ENCODE data around the gene HLTF. TPM values are rescaled to one million over a fixed set of nuclear protein-coding genes. Genes with fewer than 3 reads are reported as not detected.

HLTF gene
- polyA plus RNA-seq, 1 donor, result 58.6 TPM

- no peak for DNase-seq
These were observed 66.0 kb downstream of the HLTF start for GRCh38 chr3:149020196-149020838.

GRCh38 chr3:149019580-149019979 lies 66.8 kb downstream of the HLTF start:
- DNase-seq, result no peak

DNA sequence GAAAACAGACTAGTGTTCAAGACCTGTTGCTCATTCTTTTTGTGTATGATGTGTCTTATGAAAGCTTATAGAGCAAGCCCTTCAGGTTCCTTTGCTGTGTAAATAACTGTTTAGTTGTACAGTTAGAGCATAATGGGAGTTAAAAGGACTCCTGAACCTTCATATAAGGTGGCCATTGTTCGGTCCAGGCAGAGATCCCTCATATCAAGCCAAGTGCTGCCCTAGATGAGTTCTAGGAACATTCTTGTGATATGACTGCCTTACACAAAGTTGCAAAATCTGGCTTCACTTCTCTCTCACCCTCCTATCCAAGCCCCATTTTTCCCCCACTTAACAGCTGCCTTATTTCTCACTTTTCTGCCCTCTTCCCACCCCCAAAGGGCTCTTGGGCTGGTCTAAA lies 68.1 kb downstream of the HLTF start:
- no peak for DNase-seq

DNA sequence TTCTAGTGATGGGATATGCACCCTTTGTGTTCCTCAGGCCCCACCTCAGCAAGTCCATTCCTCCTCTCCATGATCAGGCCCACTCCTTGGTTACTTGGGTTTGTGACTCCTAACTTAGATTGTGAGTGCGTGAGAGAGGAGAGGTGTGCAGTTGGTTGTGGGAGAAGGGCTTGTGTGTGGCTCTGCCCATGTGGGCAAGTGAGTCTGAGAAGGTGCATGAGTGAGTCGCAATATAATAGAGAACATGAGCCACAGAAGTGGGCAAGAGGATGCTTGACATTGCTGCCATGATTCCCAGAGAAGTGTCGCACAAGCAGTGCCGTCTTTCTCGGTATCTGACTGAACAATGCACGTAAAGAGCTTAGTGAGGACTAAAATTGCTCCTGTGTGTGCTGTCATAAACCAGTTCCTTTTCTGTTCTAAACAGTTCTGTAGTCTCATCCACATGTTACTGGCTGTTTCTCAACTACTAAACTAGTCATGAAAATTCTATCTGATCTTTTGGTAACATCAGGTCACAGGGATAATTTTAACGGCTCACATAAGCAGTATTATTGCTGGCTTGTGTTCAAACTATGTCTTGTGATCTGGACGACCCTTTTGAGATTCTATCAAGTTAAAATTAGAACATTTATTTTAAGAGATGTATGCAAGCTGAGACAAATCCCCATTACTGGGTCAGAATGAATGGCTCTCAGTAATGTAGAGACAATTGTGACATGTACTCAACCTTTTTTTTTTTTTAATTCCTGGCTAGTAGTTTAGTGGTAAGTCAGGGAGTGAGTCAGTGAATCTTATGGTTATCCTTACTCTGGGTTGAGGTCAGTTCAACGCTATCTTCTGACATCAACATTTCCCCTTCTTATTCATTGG lies 69.4 kb downstream of the HLTF start:
- no peak for DNase-seq

DNA sequence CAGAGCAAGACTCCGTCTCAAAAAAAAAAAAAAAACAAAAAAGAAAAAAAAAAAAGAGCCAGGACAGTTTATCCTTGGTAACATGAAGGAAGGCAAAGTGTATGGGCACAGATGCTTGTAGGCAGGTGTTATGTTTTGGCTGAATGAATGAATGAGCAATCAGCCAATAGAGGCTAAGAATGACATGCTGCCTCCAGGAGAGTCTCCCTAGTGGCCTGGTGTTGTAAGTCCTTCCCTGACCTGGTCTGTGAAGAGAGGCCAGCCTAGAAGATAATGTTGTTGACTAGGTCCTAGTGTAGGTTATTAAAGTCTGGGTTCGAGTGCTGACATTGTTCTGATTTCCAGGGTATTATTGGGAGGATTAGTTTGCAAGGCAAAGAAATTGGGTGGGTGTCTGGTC lies 70.1 kb downstream of the HLTF start:
- no peak for DNase-seq

DNA sequence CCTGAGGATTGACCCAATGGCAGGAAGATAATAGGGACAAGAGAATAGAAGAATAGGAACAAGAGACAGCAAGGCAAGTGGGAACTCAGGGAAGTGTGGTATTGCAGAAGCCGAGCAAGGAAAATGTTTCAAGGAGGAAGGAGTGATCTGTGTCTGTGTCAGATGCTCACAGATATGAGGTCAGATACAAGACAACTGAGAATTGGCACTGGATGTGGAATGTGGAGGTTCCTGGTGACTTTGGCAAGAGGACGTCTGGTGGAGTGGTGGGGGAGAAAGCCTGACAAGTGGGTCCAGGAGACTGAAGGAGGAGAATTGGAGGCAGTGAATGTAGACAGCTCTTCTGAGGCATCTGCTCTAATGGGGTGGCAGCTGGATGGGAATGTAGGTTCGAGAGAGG lies 70.9 kb downstream of the HLTF start:
- no peak for DNase-seq

- no peak for DNase-seq
These were observed 72.6 kb downstream of the HLTF start for GRCh38 chr3:149013726-149014125.

DNA sequence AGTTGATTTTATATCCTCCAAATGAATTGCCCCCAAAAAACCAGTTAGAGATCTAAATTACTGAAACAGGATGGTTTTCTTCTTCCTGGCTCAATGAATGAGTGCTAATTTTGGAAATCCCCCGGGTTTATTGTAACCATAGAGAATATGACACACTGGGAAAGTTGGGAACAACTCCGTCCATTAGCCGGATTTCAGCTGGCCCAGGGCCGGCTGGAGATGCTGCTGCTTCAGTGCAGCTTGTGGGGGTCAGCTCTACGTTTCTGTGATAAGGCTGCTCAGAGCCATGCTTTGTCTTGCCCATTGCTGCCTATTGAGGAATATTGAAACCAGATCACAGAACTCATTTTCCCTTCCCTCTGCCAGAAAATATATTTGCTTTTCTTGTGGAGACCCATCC lies 74.7 kb downstream of the HLTF start:
- DNase-seq, result no peak

GRCh38 chr3:149010966-149011365 lies 75.4 kb downstream of the HLTF start:
- DNase-seq, result no peak

GRCh38 chr3:149010504-149010951 lies 75.8 kb downstream of the HLTF start:
- DNase-seq, result no peak

GRCh38 chr3:149009732-149010131 lies 76.6 kb downstream of the HLTF start:
- DNase-seq, result no peak

DNA sequence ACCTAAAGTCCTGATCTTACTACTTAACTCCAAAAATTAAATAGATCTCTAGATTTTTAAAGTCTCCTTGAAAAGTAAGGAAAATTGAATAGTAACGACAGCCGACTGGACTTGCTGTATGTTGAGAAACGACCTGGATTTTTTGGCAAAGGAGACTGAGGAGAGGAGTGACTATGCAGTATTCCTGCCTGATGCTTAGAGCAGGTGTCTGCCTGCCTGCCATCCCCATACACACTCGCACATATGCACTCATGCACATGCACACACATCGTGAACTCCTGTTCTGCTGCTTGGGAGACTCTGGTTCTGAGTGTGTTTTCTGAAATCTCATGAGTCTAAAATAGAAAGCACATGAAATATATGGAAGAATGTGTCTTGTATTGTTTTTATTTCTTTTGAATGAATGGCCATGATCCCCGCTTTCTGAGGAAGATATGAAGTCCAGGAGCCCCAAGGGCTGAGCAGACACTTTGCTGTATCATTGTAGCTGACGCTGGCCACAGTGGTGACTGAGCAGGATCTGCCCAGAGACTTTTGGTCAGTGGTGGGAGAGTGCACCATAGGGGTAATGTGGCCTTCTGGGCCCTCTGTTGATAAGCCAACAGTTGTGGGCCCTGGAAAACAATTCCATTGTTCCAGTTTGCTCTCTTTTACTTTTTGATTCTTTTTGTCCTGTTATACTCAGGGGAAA lies 78.6 kb downstream of the HLTF start:
- no peak for DNase-seq

DNA sequence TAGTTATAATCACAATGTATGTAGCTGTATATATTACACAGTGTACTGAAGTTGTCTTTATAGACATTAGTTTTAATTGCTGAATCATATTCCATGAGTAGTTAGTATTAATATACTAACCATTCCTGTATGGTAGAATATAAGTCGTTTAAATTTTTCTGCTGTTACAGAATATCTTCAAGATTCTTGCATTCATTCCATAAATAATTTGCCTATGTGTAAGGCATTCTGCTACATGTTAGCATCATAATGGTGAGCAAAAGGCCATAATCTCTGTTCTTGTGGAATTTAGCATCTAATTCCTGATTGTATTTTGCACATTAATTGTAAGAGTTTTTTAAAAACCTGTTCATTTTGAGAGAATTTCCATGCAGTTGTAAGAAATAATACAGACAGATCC lies 80.9 kb downstream of the HLTF start:
- no peak for DNase-seq

- peak; percentile 14 for DNase-seq
These were observed 81.7 kb downstream of the HLTF start for GRCh38 chr3:149004622-149005021.

DNA sequence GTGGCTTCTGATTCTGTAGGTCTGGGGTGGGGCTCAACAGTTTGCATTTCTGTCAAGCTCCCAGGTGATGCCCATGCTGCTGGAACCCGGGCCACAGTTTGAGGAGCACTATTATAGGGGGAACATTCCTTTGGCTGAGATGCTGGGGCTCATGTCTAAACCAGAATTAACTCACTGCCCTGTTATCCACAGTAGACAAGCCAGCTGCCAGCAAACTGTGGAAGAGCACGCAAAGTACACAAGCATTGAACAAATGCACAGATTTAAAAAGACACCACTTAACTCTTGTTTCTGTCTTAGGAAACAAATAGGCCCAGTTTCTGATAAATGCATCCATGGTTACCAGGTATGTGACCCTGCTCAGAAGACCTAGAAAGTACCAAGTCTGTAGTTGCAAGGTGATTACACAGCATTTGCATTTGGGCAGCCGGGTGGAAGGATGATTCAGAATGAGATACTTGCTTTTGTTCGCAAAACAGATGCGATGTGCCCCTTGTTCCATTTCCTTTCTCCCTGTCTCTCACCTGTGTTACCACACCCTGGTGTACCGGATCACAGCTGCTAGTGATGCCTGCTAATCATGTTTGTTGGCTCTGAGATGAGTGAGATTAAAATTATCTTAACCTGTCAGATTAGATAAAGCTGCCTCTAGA lies 82.6 kb downstream of the HLTF start:
- DNase-seq, result no peak

DNA sequence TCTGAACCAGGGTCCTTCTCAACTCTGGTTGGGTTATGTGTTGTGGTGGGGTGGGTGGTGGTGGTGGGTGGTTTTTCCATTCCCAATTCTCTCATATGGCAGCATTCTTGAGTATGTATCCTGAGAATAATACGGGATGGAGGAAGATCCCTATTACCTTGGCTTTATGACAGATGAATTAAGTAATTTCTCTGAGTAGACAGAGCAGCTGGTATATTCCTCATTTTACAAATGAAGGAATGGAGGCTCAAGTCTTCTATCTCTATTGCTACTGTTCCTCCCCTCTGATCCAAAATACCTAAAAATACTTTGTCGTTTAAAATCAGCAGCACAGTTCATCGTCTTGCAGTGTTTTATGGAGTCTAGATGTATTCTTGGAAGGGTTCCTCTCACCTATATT lies 84.6 kb downstream of the HLTF start:
- no peak for DNase-seq

DNA sequence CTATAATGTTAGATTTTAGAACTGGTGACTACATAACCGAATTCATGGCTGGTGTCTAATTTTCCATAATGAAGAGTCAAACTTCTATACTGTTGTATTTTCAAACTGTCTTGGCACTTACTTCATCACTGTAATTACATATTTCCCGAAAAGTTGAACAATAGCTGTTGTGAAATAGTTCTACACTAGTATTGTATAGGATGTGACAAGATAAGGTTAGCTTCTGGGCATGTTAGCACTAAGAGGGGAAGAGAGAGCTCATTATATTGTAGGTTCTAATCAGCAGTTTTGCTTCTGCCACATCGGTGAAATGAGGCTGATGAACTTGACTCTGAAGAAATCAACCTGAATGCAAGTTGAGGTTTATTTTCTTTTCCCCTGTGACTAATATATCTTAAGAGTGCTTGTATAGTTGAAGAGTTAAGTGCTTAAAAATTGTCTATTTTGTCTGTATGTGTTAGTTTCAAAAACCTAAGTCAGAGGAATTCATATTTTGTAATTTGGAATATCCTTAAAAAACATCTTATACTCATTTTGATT lies 86.1 kb downstream of the HLTF start:
- DNase-seq, result no peak

- DNase-seq, result no peak
These were observed 86.5 kb downstream of the HLTF start for GRCh38 chr3:148999806-149000205.

GRCh38 chr3:148998715-148999423 lies 87.5 kb downstream of the HLTF start:
- no peak for DNase-seq

- no peak for DNase-seq
These were observed 88.0 kb downstream of the HLTF start for GRCh38 chr3:148998297-148998696.

- DNase-seq, result no peak
These were observed 88.7 kb downstream of the HLTF start for GRCh38 chr3:148997623-148998022.
